Liver (tissue), 3 donors: ENCODE measurements around the gene CAPZB.

Source experiments
- HNF4A ChIP-seq, 2 donors: conservative IDR thresholded peaks; 2 replicates each; pipeline ENCODE4 v1.6.1; 2016; ENCODE audit warnings: antibody characterized with exemption in 2 of 2, mild to moderate bottlenecking in 2 of 2
- NR2F2 ChIP-seq: IDR thresholded peaks from 2 replicates; pipeline ENCODE4 v1.6.1; 2016; ENCODE audit warnings: antibody characterized with exemption
- RAD21 ChIP-seq, 2 donors: IDR thresholded peaks; 2 replicates each; pipeline ENCODE4 v1.6.1; 2016; ENCODE audit warnings: antibody characterized with exemption in 2 of 2, mild to moderate bottlenecking in 2 of 2
- TAF1 ChIP-seq: conservative IDR thresholded peaks from 2 replicates; pipeline ENCODE4 v1.6.1; 2016; ENCODE audit warnings: antibody characterized with exemption, mild to moderate bottlenecking
- TF ChIP-seq, protein P1 (sequence below): IDR thresholded peaks from 2 replicates; pipeline ENCODE4 v1.6.1; 2016; ENCODE audit warnings: antibody characterized with exemption
- TF ChIP-seq, protein P2 (sequence below): IDR thresholded peaks from 2 replicates; pipeline ENCODE4 v1.6.1; 2016; ENCODE audit warnings: antibody characterized with exemption, mild to moderate bottlenecking
- TF ChIP-seq, protein P3 (sequence below): fragments of 150-350 bp; IDR thresholded peaks from 2 replicates; pipeline ENCODE4 v1.5.1; 2017; ENCODE audit warnings: improper control_type of control experiment, low read depth, low read length; ENCODE audit not compliant: missing input control
- donor health status: healthy.
- donor health status: healthy.

GRCh38 chr1:19472174-19472573 is 13.2 kb downstream of the CAPZB start:
- TF ChIP-seq, protein P1, sequence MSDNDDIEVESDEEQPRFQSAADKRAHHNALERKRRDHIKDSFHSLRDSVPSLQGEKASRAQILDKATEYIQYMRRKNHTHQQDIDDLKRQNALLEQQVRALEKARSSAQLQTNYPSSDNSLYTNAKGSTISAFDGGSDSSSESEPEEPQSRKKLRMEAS, result no peak
- TF ChIP-seq, protein P2, sequence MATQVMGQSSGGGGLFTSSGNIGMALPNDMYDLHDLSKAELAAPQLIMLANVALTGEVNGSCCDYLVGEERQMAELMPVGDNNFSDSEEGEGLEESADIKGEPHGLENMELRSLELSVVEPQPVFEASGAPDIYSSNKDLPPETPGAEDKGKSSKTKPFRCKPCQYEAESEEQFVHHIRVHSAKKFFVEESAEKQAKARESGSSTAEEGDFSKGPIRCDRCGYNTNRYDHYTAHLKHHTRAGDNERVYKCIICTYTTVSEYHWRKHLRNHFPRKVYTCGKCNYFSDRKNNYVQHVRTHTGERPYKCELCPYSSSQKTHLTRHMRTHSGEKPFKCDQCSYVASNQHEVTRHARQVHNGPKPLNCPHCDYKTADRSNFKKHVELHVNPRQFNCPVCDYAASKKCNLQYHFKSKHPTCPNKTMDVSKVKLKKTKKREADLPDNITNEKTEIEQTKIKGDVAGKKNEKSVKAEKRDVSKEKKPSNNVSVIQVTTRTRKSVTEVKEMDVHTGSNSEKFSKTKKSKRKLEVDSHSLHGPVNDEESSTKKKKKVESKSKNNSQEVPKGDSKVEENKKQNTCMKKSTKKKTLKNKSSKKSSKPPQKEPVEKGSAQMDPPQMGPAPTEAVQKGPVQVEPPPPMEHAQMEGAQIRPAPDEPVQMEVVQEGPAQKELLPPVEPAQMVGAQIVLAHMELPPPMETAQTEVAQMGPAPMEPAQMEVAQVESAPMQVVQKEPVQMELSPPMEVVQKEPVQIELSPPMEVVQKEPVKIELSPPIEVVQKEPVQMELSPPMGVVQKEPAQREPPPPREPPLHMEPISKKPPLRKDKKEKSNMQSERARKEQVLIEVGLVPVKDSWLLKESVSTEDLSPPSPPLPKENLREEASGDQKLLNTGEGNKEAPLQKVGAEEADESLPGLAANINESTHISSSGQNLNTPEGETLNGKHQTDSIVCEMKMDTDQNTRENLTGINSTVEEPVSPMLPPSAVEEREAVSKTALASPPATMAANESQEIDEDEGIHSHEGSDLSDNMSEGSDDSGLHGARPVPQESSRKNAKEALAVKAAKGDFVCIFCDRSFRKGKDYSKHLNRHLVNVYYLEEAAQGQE, result no peak
- TF ChIP-seq HNF4A (conservative IDR thresholded peaks at IDR 0.05) (no peak), RAD21 (IDR thresholded peaks at IDR 0.05) (no peak), TAF1 (no peak), NR2F2 (no peak)
- TF ChIP-seq, protein P3, sequence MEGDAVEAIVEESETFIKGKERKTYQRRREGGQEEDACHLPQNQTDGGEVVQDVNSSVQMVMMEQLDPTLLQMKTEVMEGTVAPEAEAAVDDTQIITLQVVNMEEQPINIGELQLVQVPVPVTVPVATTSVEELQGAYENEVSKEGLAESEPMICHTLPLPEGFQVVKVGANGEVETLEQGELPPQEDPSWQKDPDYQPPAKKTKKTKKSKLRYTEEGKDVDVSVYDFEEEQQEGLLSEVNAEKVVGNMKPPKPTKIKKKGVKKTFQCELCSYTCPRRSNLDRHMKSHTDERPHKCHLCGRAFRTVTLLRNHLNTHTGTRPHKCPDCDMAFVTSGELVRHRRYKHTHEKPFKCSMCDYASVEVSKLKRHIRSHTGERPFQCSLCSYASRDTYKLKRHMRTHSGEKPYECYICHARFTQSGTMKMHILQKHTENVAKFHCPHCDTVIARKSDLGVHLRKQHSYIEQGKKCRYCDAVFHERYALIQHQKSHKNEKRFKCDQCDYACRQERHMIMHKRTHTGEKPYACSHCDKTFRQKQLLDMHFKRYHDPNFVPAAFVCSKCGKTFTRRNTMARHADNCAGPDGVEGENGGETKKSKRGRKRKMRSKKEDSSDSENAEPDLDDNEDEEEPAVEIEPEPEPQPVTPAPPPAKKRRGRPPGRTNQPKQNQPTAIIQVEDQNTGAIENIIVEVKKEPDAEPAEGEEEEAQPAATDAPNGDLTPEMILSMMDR, result no peak
